GM12875 (cell line): ENCODE results near the gene MUSK.

ENCODE experiments used
- H3K4me3 ChIP-seq: one replicate; pipeline ENCODE4 v1.5.1; 2011; ENCODE audit warnings: low read depth, low read length, control low read depth
- TF ChIP-seq, protein P1 (sequence below): IDR thresholded peaks from 2 replicates; pipeline ENCODE4 v1.5.1; 2011; ENCODE audit warnings: low read depth, mild to moderate bottlenecking, control low read depth, inconsistent platforms, low read length, moderate library complexity, borderline replicate concordance; ENCODE audit not compliant: insufficient read depth

The MUSK gene

GRCh38 chr9:110714314-110714713, 45.7 kb downstream of the MUSK start:
- TF ChIP-seq, protein P1, sequence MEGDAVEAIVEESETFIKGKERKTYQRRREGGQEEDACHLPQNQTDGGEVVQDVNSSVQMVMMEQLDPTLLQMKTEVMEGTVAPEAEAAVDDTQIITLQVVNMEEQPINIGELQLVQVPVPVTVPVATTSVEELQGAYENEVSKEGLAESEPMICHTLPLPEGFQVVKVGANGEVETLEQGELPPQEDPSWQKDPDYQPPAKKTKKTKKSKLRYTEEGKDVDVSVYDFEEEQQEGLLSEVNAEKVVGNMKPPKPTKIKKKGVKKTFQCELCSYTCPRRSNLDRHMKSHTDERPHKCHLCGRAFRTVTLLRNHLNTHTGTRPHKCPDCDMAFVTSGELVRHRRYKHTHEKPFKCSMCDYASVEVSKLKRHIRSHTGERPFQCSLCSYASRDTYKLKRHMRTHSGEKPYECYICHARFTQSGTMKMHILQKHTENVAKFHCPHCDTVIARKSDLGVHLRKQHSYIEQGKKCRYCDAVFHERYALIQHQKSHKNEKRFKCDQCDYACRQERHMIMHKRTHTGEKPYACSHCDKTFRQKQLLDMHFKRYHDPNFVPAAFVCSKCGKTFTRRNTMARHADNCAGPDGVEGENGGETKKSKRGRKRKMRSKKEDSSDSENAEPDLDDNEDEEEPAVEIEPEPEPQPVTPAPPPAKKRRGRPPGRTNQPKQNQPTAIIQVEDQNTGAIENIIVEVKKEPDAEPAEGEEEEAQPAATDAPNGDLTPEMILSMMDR = no peak
- H3K4me3 ChIP-seq = no peak overlapping the region

GRCh38 chr9:110728058-110728457, 59.5 kb downstream of the MUSK start:
- TF ChIP-seq, protein P1 = no peak

DNA sequence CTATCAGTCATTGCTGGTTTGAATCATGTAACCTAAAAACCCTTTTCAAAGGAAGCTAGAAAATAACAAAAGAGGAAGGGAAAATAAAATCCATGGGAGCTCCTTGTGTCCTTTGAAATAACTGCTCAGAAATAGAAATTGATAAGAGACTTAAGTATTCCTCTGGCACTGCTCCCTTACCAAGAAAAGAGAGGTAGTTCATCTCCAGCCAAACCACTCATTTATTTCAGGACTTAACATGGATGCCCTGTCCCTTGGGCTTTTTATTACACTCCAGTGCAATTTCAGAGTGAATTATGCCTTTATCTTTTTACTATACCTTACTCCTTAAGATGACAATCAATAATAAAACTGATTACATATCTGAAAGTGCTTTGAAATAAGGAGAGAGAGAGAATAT, 61.0 kb downstream of the MUSK start:
- TF ChIP-seq, protein P1 = no peak
- H3K4me3 ChIP-seq = no peak overlapping the region

More at GRCh38 chr9:110728058-110728457, 59.5 kb downstream of the MUSK start:
- no peak overlapping the region for H3K4me3 ChIP-seq

DNA sequence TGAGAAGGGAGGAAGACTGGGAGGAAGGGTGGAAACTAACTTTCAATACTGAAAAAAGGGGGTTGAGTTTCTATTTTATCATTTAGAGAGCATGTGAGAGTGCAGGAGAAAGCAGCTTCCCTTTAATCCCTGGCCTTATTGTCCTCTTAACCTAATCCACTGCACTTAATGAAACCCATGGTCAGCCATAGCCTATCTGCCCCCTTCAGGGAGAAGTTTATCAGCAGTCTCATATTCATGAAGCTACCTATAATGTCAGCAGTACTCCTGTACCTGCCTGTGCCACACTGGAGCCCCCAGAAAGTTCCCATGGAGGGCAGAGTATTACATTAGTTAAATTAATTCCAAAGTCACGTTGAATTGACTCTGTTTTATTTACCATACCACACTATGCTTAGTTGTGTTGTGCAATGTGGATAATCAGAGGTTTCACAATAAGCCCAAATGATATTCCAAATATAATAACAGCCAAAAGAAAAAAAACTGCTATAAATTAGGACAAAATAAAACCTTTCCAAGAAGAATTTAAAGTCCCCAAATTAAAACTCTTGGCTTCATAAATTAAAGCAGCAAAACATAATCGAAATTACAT, 62.9 kb downstream of the MUSK start:
- TF ChIP-seq, protein P1 = no peak
- H3K4me3 ChIP-seq = no peak overlapping the region

- no peak overlapping the region for H3K4me3 ChIP-seq
- TF ChIP-seq, protein P1 = no peak
These were observed 70.4 kb downstream of the MUSK start for GRCh38 chr9:110738982-110739381.

- no peak overlapping the region for H3K4me3 ChIP-seq
- TF ChIP-seq, protein P1 = no peak
These were observed 74.3 kb downstream of the MUSK start for GRCh38 chr9:110742741-110743371.
